Measurements from ENCODE around the gene CETN2.

CETN2 gene

DNA sequence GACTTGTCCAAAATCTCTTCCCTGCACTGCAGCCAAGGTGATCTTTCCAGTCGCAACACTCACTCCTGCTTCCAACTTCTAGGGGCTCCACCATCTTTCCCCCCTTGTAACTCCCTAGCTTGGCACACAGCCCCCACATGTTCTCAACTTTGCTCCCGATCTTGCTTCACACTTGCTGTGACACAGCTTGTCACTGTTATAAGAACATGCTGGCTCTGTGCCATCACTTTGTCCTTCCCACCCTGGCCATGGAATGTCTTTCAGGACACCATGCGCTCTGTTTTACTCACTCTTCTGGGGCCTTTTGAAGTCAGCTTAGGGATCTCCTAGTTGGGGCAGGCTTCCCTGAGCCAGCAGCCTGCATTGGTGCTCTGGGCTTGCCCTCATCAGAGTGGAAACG lies 2.8 kb upstream of the CETN2 start:
- H3K4me3 ChIP-seq (ENCODE audit: low read length), result no peak overlapping the region
- H4K20me1 ChIP-seq (ENCODE audit: insufficient read depth, low read length), result no peaks in the 10 kb centered on the region
- H3K9me3 ChIP-seq (ENCODE audit: insufficient read depth, low read length), result no peaks in the 10 kb centered on the region
- no peak overlapping the region for H2AFZ ChIP-seq (ENCODE audit: low read depth, low read length)
- H3K27me3 ChIP-seq (ENCODE audit: low read depth, low read length), result no peaks in the 10 kb centered on the region
- H3K4me2 ChIP-seq (ENCODE audit: low read length), result no peak overlapping the region
- peaks cover 10% of the 10 kb centered on the region for H3K36me3 ChIP-seq (replicated peaks; ENCODE audit: low read depth, low read length)
- peaks cover 42% of the 10 kb centered on the region for H3K79me2 ChIP-seq (ENCODE audit: low read length)
- no peak overlapping the region for H3K9ac ChIP-seq (ENCODE audit: low read length)
- peaks cover 11% of the 10 kb centered on the region for H3K4me1 ChIP-seq (ENCODE audit: low read length)
- no peak overlapping the region for H3K27ac ChIP-seq (ENCODE audit: low read length)
- no peak for TF ChIP-seq EZH2phosphoT487 (IDR thresholded peaks at IDR 0.05; ENCODE audit: low read depth)
- TF ChIP-seq, protein P1, sequence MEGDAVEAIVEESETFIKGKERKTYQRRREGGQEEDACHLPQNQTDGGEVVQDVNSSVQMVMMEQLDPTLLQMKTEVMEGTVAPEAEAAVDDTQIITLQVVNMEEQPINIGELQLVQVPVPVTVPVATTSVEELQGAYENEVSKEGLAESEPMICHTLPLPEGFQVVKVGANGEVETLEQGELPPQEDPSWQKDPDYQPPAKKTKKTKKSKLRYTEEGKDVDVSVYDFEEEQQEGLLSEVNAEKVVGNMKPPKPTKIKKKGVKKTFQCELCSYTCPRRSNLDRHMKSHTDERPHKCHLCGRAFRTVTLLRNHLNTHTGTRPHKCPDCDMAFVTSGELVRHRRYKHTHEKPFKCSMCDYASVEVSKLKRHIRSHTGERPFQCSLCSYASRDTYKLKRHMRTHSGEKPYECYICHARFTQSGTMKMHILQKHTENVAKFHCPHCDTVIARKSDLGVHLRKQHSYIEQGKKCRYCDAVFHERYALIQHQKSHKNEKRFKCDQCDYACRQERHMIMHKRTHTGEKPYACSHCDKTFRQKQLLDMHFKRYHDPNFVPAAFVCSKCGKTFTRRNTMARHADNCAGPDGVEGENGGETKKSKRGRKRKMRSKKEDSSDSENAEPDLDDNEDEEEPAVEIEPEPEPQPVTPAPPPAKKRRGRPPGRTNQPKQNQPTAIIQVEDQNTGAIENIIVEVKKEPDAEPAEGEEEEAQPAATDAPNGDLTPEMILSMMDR (IDR thresholded peaks at IDR 0.05; ENCODE audit: low read depth, low read length), result no peak

DNA sequence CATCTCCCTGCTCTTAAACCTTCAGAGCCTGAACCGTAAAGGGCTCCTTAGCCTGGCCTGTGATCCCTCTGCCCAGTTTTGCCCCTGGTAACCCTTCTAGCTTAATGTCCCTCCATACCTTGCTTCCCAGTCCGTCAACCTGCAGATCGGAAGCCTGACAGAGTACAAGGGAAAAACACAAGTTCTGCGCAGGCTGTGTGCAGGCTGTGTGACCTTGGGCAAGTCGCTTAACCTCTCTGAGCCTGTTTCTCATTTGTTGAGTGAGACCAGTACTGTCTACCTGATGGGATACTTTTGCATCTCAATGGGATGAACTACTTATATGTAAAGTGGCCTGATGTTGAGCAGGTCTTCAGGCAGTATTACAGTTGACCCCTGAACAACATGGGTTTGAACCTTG lies 2.0 kb upstream of the CETN2 start:
- H4K20me1 ChIP-seq (ENCODE audit: insufficient read depth, low read length), result no peaks in the 10 kb centered on the region
- no peak overlapping the region for H3K9ac ChIP-seq (ENCODE audit: low read length)
- H3K4me2 ChIP-seq (ENCODE audit: low read length), result no peak overlapping the region
- H3K79me2 ChIP-seq (ENCODE audit: low read length), result peaks cover 42% of the 10 kb centered on the region
- no peaks in the 10 kb centered on the region for H3K9me3 ChIP-seq (ENCODE audit: insufficient read depth, low read length)
- no peaks in the 10 kb centered on the region for H3K27me3 ChIP-seq (ENCODE audit: low read depth, low read length)
- no peak overlapping the region for H3K27ac ChIP-seq (ENCODE audit: low read length)
- no peak overlapping the region; the same call in 1 of the 2 replicates for H3K4me3 ChIP-seq (ENCODE audit: low read length)
- peaks cover 11% of the 10 kb centered on the region for H3K4me1 ChIP-seq (ENCODE audit: low read length)
- H3K36me3 ChIP-seq (replicated peaks; ENCODE audit: low read depth, low read length), result peaks cover 10% of the 10 kb centered on the region
- H2AFZ ChIP-seq (ENCODE audit: low read depth, low read length), result no peak overlapping the region
- TF ChIP-seq, protein P1 (IDR thresholded peaks at IDR 0.05; ENCODE audit: low read depth, low read length), result no peak
- TF ChIP-seq EZH2phosphoT487 (IDR thresholded peaks at IDR 0.05; ENCODE audit: low read depth), result no peak

DNA sequence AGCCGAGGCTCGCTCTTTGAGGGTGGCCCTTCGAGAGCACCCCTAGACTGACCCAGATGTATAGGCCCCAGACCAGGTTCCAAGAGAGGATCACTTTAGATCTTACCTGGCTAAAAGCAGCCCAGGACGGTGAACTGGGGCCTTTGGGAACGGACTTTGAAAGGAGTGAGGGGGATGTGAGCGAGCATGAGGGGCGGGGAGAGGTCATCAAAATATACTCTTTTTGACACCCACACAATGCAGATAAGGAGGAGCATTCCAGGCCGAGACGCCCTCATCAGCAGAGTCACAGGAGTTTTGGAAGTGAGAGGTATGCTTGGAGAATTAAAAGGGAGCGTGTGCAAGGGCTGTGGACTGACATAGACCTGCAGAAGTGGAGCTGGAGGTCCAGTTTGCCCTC lies 834 bp upstream of the CETN2 start:
- Histone ChIP-seq H3K9ac (ENCODE audit: low read length) (peak overlapping the region; percentile 81), H3K79me2 (ENCODE audit: low read length) (peaks cover 42% of the 10 kb centered on the region), H3K9me3 (ENCODE audit: insufficient read depth, low read length) (no peaks in the 10 kb centered on the region), H3K4me1 (ENCODE audit: low read length) (peaks cover 11% of the 10 kb centered on the region), H4K20me1 (ENCODE audit: insufficient read depth, low read length) (no peaks in the 10 kb centered on the region), H3K4me2 (ENCODE audit: low read length) (peak overlapping the region; percentile 80), H3K4me3 (ENCODE audit: low read length) (peak overlapping the region; percentile 97), H3K36me3 (replicated peaks; ENCODE audit: low read depth, low read length) (peaks cover 10% of the 10 kb centered on the region), H3K27ac (ENCODE audit: low read length) (peak overlapping the region; percentile 24; the same call in 1 of the 2 replicates), H2AFZ (ENCODE audit: low read depth, low read length) (no peak overlapping the region), H3K27me3 (ENCODE audit: low read depth, low read length) (no peaks in the 10 kb centered on the region)
- TF ChIP-seq EZH2phosphoT487 (IDR thresholded peaks at IDR 0.05; ENCODE audit: low read depth), result no peak
- TF ChIP-seq, protein P1 (IDR thresholded peaks at IDR 0.05; ENCODE audit: low read depth, low read length), result no peak

DNA sequence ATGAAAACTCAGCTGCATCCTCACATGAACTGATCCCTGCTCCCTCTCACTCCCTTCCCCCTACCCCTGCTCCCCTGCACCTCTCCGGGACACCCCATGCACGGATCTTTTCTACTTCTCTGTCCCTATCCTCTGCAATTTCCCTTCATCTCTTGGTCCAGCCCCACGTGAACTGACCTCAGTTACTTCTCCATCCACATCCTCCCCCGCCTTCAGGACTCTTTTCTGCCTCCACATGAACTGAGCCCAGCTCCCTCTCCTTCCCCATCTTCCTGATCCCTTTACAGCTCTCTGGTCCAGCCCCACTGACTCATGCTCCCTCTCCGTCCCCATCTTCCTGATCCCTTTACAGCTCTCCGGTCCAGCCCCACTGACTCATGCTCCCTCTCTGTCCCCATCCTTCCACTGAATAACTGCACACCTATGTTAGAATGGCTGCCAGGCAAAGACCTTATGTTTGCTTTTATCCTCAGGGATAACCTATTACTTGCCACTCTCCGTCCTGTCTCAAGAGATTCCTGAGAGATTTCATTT lies 5.6 kb downstream of the CETN2 start:
- 0 out of 2 replicates have a peak, but pooled peaks cover 3% of the 10 kb centered on the region for H3K27me3 ChIP-seq (ENCODE audit: low read depth, low read length)
- peaks cover 2% of the 10 kb centered on the region for H3K4me1 ChIP-seq (ENCODE audit: low read length)
- no peak overlapping the region for H3K9ac ChIP-seq (ENCODE audit: low read length)

More for the DNA sequence above, 5.6 kb downstream of the CETN2 start:
- TF ChIP-seq, protein P1 (IDR thresholded peaks at IDR 0.05; ENCODE audit: low read depth, low read length), result no peak
- TF ChIP-seq EZH2phosphoT487 (IDR thresholded peaks at IDR 0.05; ENCODE audit: low read depth), result no peak
- Histone ChIP-seq H3K4me2 (ENCODE audit: low read length) (no peak overlapping the region), H4K20me1 (ENCODE audit: insufficient read depth, low read length) (no peaks in the 10 kb centered on the region), H3K9me3 (ENCODE audit: insufficient read depth, low read length) (no peaks in the 10 kb centered on the region), H3K79me2 (ENCODE audit: low read length) (no peaks in the 10 kb centered on the region), H3K36me3 (replicated peaks; ENCODE audit: low read depth, low read length) (no peaks in the 10 kb centered on the region), H2AFZ (ENCODE audit: low read depth, low read length) (no peak overlapping the region), H3K4me3 (ENCODE audit: low read length) (no peak overlapping the region), H3K27ac (ENCODE audit: low read length) (no peak overlapping the region)

Measured in OCI-LY3 (cell line).